Endothelial cell of umbilical vein (primary cell): Measurements from ENCODE around the gene GGNBP2. TPM values are rescaled to one million over a fixed set of nuclear protein-coding genes. Genes with fewer than 3 reads are reported as not detected.

Source experiments
- BruUV-seq: library from RNA; stranded (reverse); fragments of 400-500 nt; replicated peaks from 2 replicates; lab custom pipeline; 2021; lab: Mats Ljungman, UMichigan
- CTCF ChIA-PET: fragments of 300-600, 350-600 bp; sonication (Branson Sonifier 250); formaldehyde crosslinking; loops from one replicate; lab custom pipeline; 2021; ENCODE audit warnings: antibody characterized with exemption, inconsistent platforms; lab: Charles Lee
- POLR2A ChIA-PET: fragments of 300-600, 350-600 bp; sonication (Branson Sonifier 250); formaldehyde crosslinking; loops from one replicate; lab custom pipeline; 2021; ENCODE audit warnings: antibody characterized with exemption, inconsistent platforms; lab: Charles Lee
- DNase-seq: peaks from one replicate; pipeline ENCODE4 v3.0.0-alpha.2; 2011; ENCODE audit warnings: low read depth, low spot score
- FAIRE-seq: peaks from 2 replicates; lab custom pipeline; 2011; peaks lifted over from hg19 to GRCh38; lab: Jason Lieb, UNC
- H2AFZ ChIP-seq: 2 replicates; pipeline ENCODE4 v1.6.0; 2012; ENCODE audit warnings: low read depth, low read length, control low read depth, inconsistent platforms
- H3K27ac ChIP-seq: 2 replicates; pipeline ENCODE4 v1.5.1; 2011; ENCODE audit warnings: low read depth, mild to moderate bottlenecking, control low read depth, low read length, moderate library complexity; ENCODE audit not compliant: insufficient read depth
- H3K27me3 ChIP-seq, 2 experiments: 2 replicates each; pipeline versions ENCODE4 v1.6.0 to v1.6.1; 2011; ENCODE audit warnings: low read length in 2 of 2, mixed read lengths in 1 of 2; ENCODE audit not compliant: control insufficient read depth in 2 of 2, insufficient read depth in 2 of 2
- H3K36me3 ChIP-seq, 2 experiments: 2 replicates in 1 of 2; 3 replicates in 1 of 2; pipeline ENCODE4 v1.5.1; 2011; ENCODE audit warnings: low read length in 2 of 2, mild to moderate bottlenecking in 1 of 2, moderate library complexity in 1 of 2; ENCODE audit not compliant: control insufficient read depth in 2 of 2, insufficient read depth in 2 of 2; ENCODE audit errors: extremely low read depth in 1 of 2
- H3K4me1 ChIP-seq: 3 replicates; pipeline ENCODE4 v1.5.1; 2011; ENCODE audit warnings: mild to moderate bottlenecking, low read length; ENCODE audit not compliant: control insufficient read depth, insufficient read depth; ENCODE audit errors: extremely low read depth
- H3K4me2 ChIP-seq: 2 replicates; pipeline ENCODE4 v1.6.1; 2011; ENCODE audit warnings: low read length, control low read depth, mixed read lengths; ENCODE audit not compliant: insufficient read depth
- H3K4me3 ChIP-seq, 3 experiments: fragments of 200-600 bp in 1 of 3; sonication (generic), shearing (Covaris generic) in 1 of 3; replicated peaks in 1 of 3; 2 replicates each; pipeline ENCODE4 v1.5.1; 2011 to 2016; ENCODE audit warnings: control low read depth in 3 of 3, low read length in 3 of 3, mild to moderate bottlenecking in 2 of 3, inconsistent platforms in 1 of 3, low read depth in 1 of 3, moderate library complexity in 1 of 3; ENCODE audit not compliant: insufficient read depth in 1 of 3
- H3K79me2 ChIP-seq: 2 replicates; pipeline ENCODE4 v1.6.0; 2012; ENCODE audit warnings: low read length, inconsistent platforms; ENCODE audit not compliant: control insufficient read depth, insufficient read depth
- H3K9ac ChIP-seq: replicated peaks from 2 replicates; pipeline ENCODE3; 2011; ENCODE audit warnings: low read length, control low read depth; ENCODE audit not compliant: insufficient read depth; ENCODE audit errors: extremely low read depth
- H3K9me1 ChIP-seq: replicated peaks from 3 replicates; pipeline ENCODE4 v1.6.0; 2011; ENCODE audit warnings: mild to moderate bottlenecking, low read length; ENCODE audit not compliant: control insufficient read depth, insufficient read depth; ENCODE audit errors: extremely low read depth
- H3K9me3 ChIP-seq: replicated peaks from 2 replicates; pipeline ENCODE4 v1.5.1; 2012; ENCODE audit warnings: low read length, inconsistent platforms; ENCODE audit not compliant: control insufficient read depth, insufficient read depth
- H4K20me1 ChIP-seq: replicated peaks from 2 replicates; pipeline ENCODE3; 2011; ENCODE audit warnings: mild to moderate bottlenecking, low read length; ENCODE audit not compliant: control insufficient read depth, insufficient read depth; ENCODE audit errors: extremely low read depth
- CTCF ChIP-seq, 2 donors: IDR thresholded peaks; 1 replicate in 1 of 2; 2 replicates in 1 of 2; pipeline ENCODE4 v1.5.1; 2011; ENCODE audit warnings: low read length in 2 of 2, mild to moderate bottlenecking in 2 of 2, moderate library complexity in 2 of 2, control low read depth in 1 of 2, inconsistent platforms in 1 of 2, low read depth in 1 of 2; ENCODE audit not compliant: insufficient read depth in 1 of 2; ENCODE audit errors: extremely low read depth in 1 of 2
- EZH2 ChIP-seq: IDR thresholded peaks from 2 replicates; pipeline ENCODE4 v1.6.1; 2012; ENCODE audit warnings: borderline replicate concordance, low read depth, mild to moderate bottlenecking, moderate library complexity, low read length, inconsistent platforms; ENCODE audit not compliant: severe bottlenecking
- FOS ChIP-seq: IDR thresholded peaks from 2 replicates; pipeline ENCODE4 v1.6.1; 2011; ENCODE audit warnings: mild to moderate bottlenecking, low read length, moderate library complexity, borderline replicate concordance; ENCODE audit not compliant: insufficient read depth
- GATA2 ChIP-seq: IDR thresholded peaks from 2 replicates; pipeline ENCODE4 v1.7.0; 2011; ENCODE audit warnings: low read depth, mild to moderate bottlenecking, moderate library complexity, mixed read lengths, low read length; ENCODE audit not compliant: insufficient read length, insufficient read depth
- JUN ChIP-seq: IDR thresholded peaks from 2 replicates; pipeline ENCODE4 v1.6.1; 2011; ENCODE audit warnings: borderline replicate concordance, low read depth; ENCODE audit not compliant: insufficient read length, insufficient read depth
- MAX ChIP-seq: IDR thresholded peaks from 2 replicates; pipeline ENCODE4 v1.6.1; 2011; ENCODE audit not compliant: insufficient read depth, insufficient read length
- MYC ChIP-seq: IDR thresholded peaks from one replicate; pipeline ENCODE4 v1.6.1; 2011; ENCODE audit warnings: mild to moderate bottlenecking, low read depth, low read length
- POLR2A ChIP-seq: IDR thresholded peaks from 2 replicates; pipeline ENCODE4 v1.6.1; 2012; ENCODE audit warnings: low read depth, mild to moderate bottlenecking, control low read depth, low read length
- POLR2AphosphoS5 ChIP-seq: IDR thresholded peaks from 2 replicates; pipeline ENCODE4 v1.6.1; 2012; ENCODE audit warnings: low read depth, mild to moderate bottlenecking, control low read depth, low read length, moderate library complexity; ENCODE audit not compliant: insufficient read depth
- dilution Hi-C: fragments of 300-500 bp; cut with MboI; formaldehyde crosslinking; loops from one replicate; pipeline ENCODE4 v1.15.0; 2019; ENCODE audit warnings: low sequenced_read_pairs; ENCODE audit not compliant: extremely low pct_ligation_motif_present
- intact Hi-C: fragments of 100-400 bp; cut with micrococcal nuclease; formaldehyde crosslinking; loops from one replicate; pipeline ENCODE4 v1.10.0; 2022
- polyA plus RNA-seq, 4 experiments: library from polyadenylated mRNA; depleted of rRNA in 3 of 4; stranded (reverse) in 3 of 4; unstranded in 1 of 4; fragments of >200 nt; gene quantifications; 2 replicates each; pipeline versions ENCODE4 v1.2.1 to v1.2.3, GENCODE V29; 2011 to 2012; ENCODE audit warnings: missing spikeins in 1 of 4
- total RNA-seq: library from RNA; stranded (reverse); gene quantifications from 2 replicates; pipeline ENCODE4 v1.2.3, GENCODE V29; 2021

The GGNBP2 gene
- total and polyA plus RNA-seq, 2 donors (not counting 3 experiments of a cell fraction or from before 2014, with no cell fraction given): 52.6 to 77.6 TPM

GRCh38 chr17:36501963-36502362 lies 42.8 kb upstream of the GGNBP2 start:
- dilution Hi-C loops: no loop called here
- Histone ChIP-seq H3K79me2 (no peaks in the 10 kb centered on the region), H3K9ac (no peak overlapping the region), H3K9me1 (no peaks in the 10 kb centered on the region), H2AFZ (no peak overlapping the region), H3K27me3 (no peaks in the 10 kb centered on the region), H4K20me1 (no peaks in the 10 kb centered on the region), H3K4me2 (no peak overlapping the region), H3K4me1 (no peaks in the 10 kb centered on the region), H3K4me3 (no peak overlapping the region), H3K9me3 (no peaks in the 10 kb centered on the region), H3K27ac (no peak overlapping the region), H3K36me3 (peaks cover 6 to 25% of the 10 kb centered on the region in 2 experiments)
- DNase-seq (no peak), FAIRE-seq (no peak)
- no TSS peak for BruUV-seq
- ChIA-PET CTCF (interaction anchor here (1.2 kb wide), 1 partner anchor 14 kb away, joined by 3 read pairs; no protein-coding TSS in a partner anchor), POLR2A (no interaction called here)
- TF ChIP-seq EZH2 (no peak), JUN (no peak), POLR2AphosphoS5 (no peak), CTCF (IDR thresholded peaks at IDR 0.05; ENCODE audit: extremely low read depth in 1 of 2, insufficient read depth in 1 of 2, low read depth in 1 of 2, low read length in 2 of 2) (no peak), MYC (no peak), POLR2A (no peak), MAX (no peak), GATA2 (no peak), FOS (no peak)
- intact Hi-C loops: no loop called here
